Endothelial cell of umbilical vein (primary cell): Measurements from ENCODE around the gene KRTAP1-1. TPM values are rescaled to one million over a fixed set of nuclear protein-coding genes. Genes with fewer than 3 reads are reported as not detected.

Experiments used
- BruUV-seq: library from RNA; stranded (reverse); fragments of 400-500 nt; replicated peaks from 2 replicates; lab custom pipeline; 2021; lab: Mats Ljungman, UMichigan
- CTCF ChIA-PET: fragments of 300-600, 350-600 bp; sonication (Branson Sonifier 250); formaldehyde crosslinking; loops from one replicate; lab custom pipeline; 2021; ENCODE audit warnings: antibody characterized with exemption, inconsistent platforms; lab: Charles Lee
- POLR2A ChIA-PET: fragments of 300-600, 350-600 bp; sonication (Branson Sonifier 250); formaldehyde crosslinking; loops from one replicate; lab custom pipeline; 2021; ENCODE audit warnings: antibody characterized with exemption, inconsistent platforms; lab: Charles Lee
- DNase-seq: peaks from one replicate; pipeline ENCODE4 v3.0.0-alpha.2; 2011; ENCODE audit warnings: low read depth, low spot score
- FAIRE-seq: peaks from 2 replicates; lab custom pipeline; 2011; peaks lifted over from hg19 to GRCh38; lab: Jason Lieb, UNC
- H2AFZ ChIP-seq: 2 replicates; pipeline ENCODE4 v1.6.0; 2012; ENCODE audit warnings: low read depth, low read length, control low read depth, inconsistent platforms
- H3K27ac ChIP-seq: 2 replicates; pipeline ENCODE4 v1.5.1; 2011; ENCODE audit warnings: low read depth, mild to moderate bottlenecking, control low read depth, low read length, moderate library complexity; ENCODE audit not compliant: insufficient read depth
- H3K27me3 ChIP-seq, 2 experiments: 2 replicates each; pipeline versions ENCODE4 v1.6.0 to v1.6.1; 2011; ENCODE audit warnings: low read length in 2 of 2, mixed read lengths in 1 of 2; ENCODE audit not compliant: control insufficient read depth in 2 of 2, insufficient read depth in 2 of 2
- H3K36me3 ChIP-seq, 2 experiments: 2 replicates in 1 of 2; 3 replicates in 1 of 2; pipeline ENCODE4 v1.5.1; 2011; ENCODE audit warnings: low read length in 2 of 2, mild to moderate bottlenecking in 1 of 2, moderate library complexity in 1 of 2; ENCODE audit not compliant: control insufficient read depth in 2 of 2, insufficient read depth in 2 of 2; ENCODE audit errors: extremely low read depth in 1 of 2
- H3K4me1 ChIP-seq: 3 replicates; pipeline ENCODE4 v1.5.1; 2011; ENCODE audit warnings: mild to moderate bottlenecking, low read length; ENCODE audit not compliant: control insufficient read depth, insufficient read depth; ENCODE audit errors: extremely low read depth
- H3K4me2 ChIP-seq: 2 replicates; pipeline ENCODE4 v1.6.1; 2011; ENCODE audit warnings: low read length, control low read depth, mixed read lengths; ENCODE audit not compliant: insufficient read depth
- H3K4me3 ChIP-seq, 3 experiments: fragments of 200-600 bp in 1 of 3; sonication (generic), shearing (Covaris generic) in 1 of 3; replicated peaks in 1 of 3; 2 replicates each; pipeline ENCODE4 v1.5.1; 2011 to 2016; ENCODE audit warnings: control low read depth in 3 of 3, low read length in 3 of 3, mild to moderate bottlenecking in 2 of 3, inconsistent platforms in 1 of 3, low read depth in 1 of 3, moderate library complexity in 1 of 3; ENCODE audit not compliant: insufficient read depth in 1 of 3
- H3K79me2 ChIP-seq: 2 replicates; pipeline ENCODE4 v1.6.0; 2012; ENCODE audit warnings: low read length, inconsistent platforms; ENCODE audit not compliant: control insufficient read depth, insufficient read depth
- H3K9ac ChIP-seq: replicated peaks from 2 replicates; pipeline ENCODE3; 2011; ENCODE audit warnings: low read length, control low read depth; ENCODE audit not compliant: insufficient read depth; ENCODE audit errors: extremely low read depth
- H3K9me1 ChIP-seq: replicated peaks from 3 replicates; pipeline ENCODE4 v1.6.0; 2011; ENCODE audit warnings: mild to moderate bottlenecking, low read length; ENCODE audit not compliant: control insufficient read depth, insufficient read depth; ENCODE audit errors: extremely low read depth
- H3K9me3 ChIP-seq: replicated peaks from 2 replicates; pipeline ENCODE4 v1.5.1; 2012; ENCODE audit warnings: low read length, inconsistent platforms; ENCODE audit not compliant: control insufficient read depth, insufficient read depth
- H4K20me1 ChIP-seq: replicated peaks from 2 replicates; pipeline ENCODE3; 2011; ENCODE audit warnings: mild to moderate bottlenecking, low read length; ENCODE audit not compliant: control insufficient read depth, insufficient read depth; ENCODE audit errors: extremely low read depth
- CTCF ChIP-seq, 2 donors: IDR thresholded peaks; 1 replicate in 1 of 2; 2 replicates in 1 of 2; pipeline ENCODE4 v1.5.1; 2011; ENCODE audit warnings: low read length in 2 of 2, mild to moderate bottlenecking in 2 of 2, moderate library complexity in 2 of 2, control low read depth in 1 of 2, inconsistent platforms in 1 of 2, low read depth in 1 of 2; ENCODE audit not compliant: insufficient read depth in 1 of 2; ENCODE audit errors: extremely low read depth in 1 of 2
- EZH2 ChIP-seq: IDR thresholded peaks from 2 replicates; pipeline ENCODE4 v1.6.1; 2012; ENCODE audit warnings: borderline replicate concordance, low read depth, mild to moderate bottlenecking, moderate library complexity, low read length, inconsistent platforms; ENCODE audit not compliant: severe bottlenecking
- FOS ChIP-seq: IDR thresholded peaks from 2 replicates; pipeline ENCODE4 v1.6.1; 2011; ENCODE audit warnings: mild to moderate bottlenecking, low read length, moderate library complexity, borderline replicate concordance; ENCODE audit not compliant: insufficient read depth
- GATA2 ChIP-seq: IDR thresholded peaks from 2 replicates; pipeline ENCODE4 v1.7.0; 2011; ENCODE audit warnings: low read depth, mild to moderate bottlenecking, moderate library complexity, mixed read lengths, low read length; ENCODE audit not compliant: insufficient read length, insufficient read depth
- JUN ChIP-seq: IDR thresholded peaks from 2 replicates; pipeline ENCODE4 v1.6.1; 2011; ENCODE audit warnings: borderline replicate concordance, low read depth; ENCODE audit not compliant: insufficient read length, insufficient read depth
- MYC ChIP-seq: IDR thresholded peaks from one replicate; pipeline ENCODE4 v1.6.1; 2011; ENCODE audit warnings: mild to moderate bottlenecking, low read depth, low read length
- POLR2A ChIP-seq: IDR thresholded peaks from 2 replicates; pipeline ENCODE4 v1.6.1; 2012; ENCODE audit warnings: low read depth, mild to moderate bottlenecking, control low read depth, low read length
- POLR2AphosphoS5 ChIP-seq: IDR thresholded peaks from 2 replicates; pipeline ENCODE4 v1.6.1; 2012; ENCODE audit warnings: low read depth, mild to moderate bottlenecking, control low read depth, low read length, moderate library complexity; ENCODE audit not compliant: insufficient read depth
- dilution Hi-C: fragments of 300-500 bp; cut with MboI; formaldehyde crosslinking; loops from one replicate; pipeline ENCODE4 v1.15.0; 2019; ENCODE audit warnings: low sequenced_read_pairs; ENCODE audit not compliant: extremely low pct_ligation_motif_present
- intact Hi-C: fragments of 100-400 bp; cut with micrococcal nuclease; formaldehyde crosslinking; loops from one replicate; pipeline ENCODE4 v1.10.0; 2022
- polyA plus RNA-seq, 4 experiments: library from polyadenylated mRNA; depleted of rRNA in 3 of 4; stranded (reverse) in 3 of 4; unstranded in 1 of 4; fragments of >200 nt; gene quantifications; 2 replicates each; pipeline versions ENCODE4 v1.2.1 to v1.2.3, GENCODE V29; 2011 to 2012; ENCODE audit warnings: missing spikeins in 1 of 4
- total RNA-seq: library from RNA; stranded (reverse); gene quantifications from 2 replicates; pipeline ENCODE4 v1.2.3, GENCODE V29; 2021
- TF ChIP-seq, protein P1 (sequence below): IDR thresholded peaks from 2 replicates; pipeline ENCODE4 v1.6.1; 2011; ENCODE audit not compliant: insufficient read depth, insufficient read length

KRTAP1-1 gene
- total and polyA plus RNA-seq, 2 donors (not counting 3 experiments of a cell fraction or from before 2014, with no cell fraction given): not detected

DNA sequence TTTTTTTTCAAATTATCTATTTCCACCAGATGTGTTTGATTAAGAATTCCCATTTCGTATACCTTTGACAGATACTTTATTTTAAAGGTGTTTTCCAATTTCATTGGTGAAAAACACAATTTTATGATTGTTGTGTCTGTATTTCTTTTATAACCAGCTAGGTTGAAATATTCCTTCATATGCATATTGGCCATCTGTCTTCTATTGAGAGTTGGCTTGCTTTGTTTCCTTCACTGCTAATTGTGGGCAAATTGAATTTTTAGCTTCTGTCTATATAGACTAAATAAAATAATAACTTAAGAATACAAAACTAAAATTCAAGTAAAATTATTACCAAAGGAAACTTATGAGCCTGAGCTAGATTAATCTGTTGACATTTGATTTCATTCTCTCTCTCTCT, 46.1 kb downstream of the KRTAP1-1 start:
- H3K79me2 ChIP-seq: no peaks in the 10 kb centered on the region
- TF ChIP-seq FOS (no peak), GATA2 (no peak), POLR2A (no peak), JUN (no peak), POLR2AphosphoS5 (no peak), CTCF (IDR thresholded peaks at IDR 0.05; ENCODE audit: extremely low read depth in 1 of 2, insufficient read depth in 1 of 2, low read depth in 1 of 2, low read length in 2 of 2) (no peak), MYC (no peak), EZH2 (no peak)
- TF ChIP-seq, protein P1, sequence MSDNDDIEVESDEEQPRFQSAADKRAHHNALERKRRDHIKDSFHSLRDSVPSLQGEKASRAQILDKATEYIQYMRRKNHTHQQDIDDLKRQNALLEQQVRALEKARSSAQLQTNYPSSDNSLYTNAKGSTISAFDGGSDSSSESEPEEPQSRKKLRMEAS: no peak
- CTCF ChIA-PET: no interaction called here
- FAIRE-seq (no peak), DNase-seq (no peak)
- H2AFZ ChIP-seq: no peak overlapping the region
- no peak overlapping the region for H3K9ac ChIP-seq
- H3K36me3 ChIP-seq: no peaks in the 10 kb centered on the region
- H4K20me1 ChIP-seq: no peaks in the 10 kb centered on the region
- no peak overlapping the region for H3K4me2 ChIP-seq
- no peak overlapping the region for H3K27ac ChIP-seq
- H3K4me3 ChIP-seq: no peak overlapping the region
- H3K9me3 ChIP-seq: no peaks in the 10 kb centered on the region
- dilution Hi-C loops: no loop called here
- H3K4me1 ChIP-seq: no peaks in the 10 kb centered on the region
- BruUV-seq: no TSS peak
- intact Hi-C loops: no loop called here
- peaks cover 2 to 3% of the 10 kb centered on the region in 2 experiments for H3K27me3 ChIP-seq
- POLR2A ChIA-PET: no interaction called here
- no peaks in the 10 kb centered on the region for H3K9me1 ChIP-seq
